ENCODE results near the gene IL12B.
"Not testable (repeated sequence)": the region's sequence is repeated elsewhere in the genome, so short reads cannot be mapped to it uniquely, and the experiment has no call there.

Gene IL12B

DNA sequence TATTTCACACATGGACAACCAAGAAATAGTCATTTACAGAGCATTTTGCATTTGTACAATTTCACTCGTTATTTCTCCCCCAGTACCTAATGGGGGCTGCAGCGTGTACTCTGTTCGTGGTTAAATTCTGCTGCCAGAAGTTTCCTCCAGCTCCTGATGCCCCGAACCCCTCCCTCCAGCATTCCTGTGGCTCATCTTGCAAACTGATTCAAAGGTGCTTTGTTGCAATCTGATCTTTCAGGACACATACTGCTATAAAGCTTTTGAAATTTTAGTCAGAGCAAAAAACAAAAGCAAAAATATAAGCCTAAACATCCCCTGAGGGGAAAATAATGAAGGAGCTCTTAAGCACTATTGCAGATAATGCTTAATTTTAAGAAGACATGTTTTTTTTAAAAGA is 39.5 kb downstream of the IL12B start:
- DNase-seq: no peak

GRCh38 chr5:159286420-159287035 is 43.8 kb downstream of the IL12B start:
- no peak for DNase-seq

- no peak for DNase-seq
Observed at GRCh38 chr5:159274676-159275075, 55.6 kb downstream of the IL12B start.

DNA sequence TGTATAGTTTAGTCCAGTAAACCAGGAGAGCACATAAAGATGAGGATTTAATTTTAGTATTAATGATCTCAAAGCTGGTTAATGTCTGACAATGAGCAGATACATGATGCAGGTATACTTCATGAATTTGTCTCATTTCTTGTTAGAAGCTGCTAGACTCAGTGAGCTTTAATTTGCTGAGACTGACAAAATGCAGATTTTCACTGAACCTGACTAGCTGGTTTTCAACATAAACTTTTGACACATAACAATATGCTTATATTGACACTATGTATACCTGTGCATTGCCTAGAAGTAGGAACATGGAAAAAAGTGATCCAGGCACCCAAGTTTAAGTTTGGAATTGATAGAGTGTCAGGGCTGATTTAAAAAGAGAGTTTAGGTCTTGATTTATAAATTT is 56.4 kb downstream of the IL12B start:
- DNase-seq: no peak

- DNase-seq: no peak
Observed at GRCh38 chr5:159269723-159270122, 60.6 kb downstream of the IL12B start.

DNA sequence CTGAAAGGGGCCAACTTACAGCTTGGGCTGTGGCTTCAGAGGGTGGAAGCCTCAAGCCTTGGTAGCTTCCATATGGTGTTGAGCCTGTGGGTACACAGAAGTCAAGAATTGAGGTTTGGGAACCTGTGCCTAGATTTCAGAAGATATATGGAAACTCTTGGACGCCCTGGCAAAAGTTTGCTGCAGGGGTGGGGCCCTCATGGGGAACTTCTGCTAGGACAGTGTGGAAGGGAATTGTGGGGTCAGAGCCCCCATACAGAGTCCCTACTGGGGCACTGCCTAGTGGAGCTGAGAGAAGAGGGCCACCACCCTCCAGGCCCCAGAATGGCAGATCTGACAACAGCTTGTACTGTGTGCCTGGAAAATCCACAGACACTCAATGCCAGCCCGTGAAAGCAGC is 63.5 kb downstream of the IL12B start:
- not testable (repeated sequence) for DNase-seq

All from right hindlimb (tissue), 1 donor.